GM23338 (cell line): ENCODE measurements around the gene MACF1. TPM values are rescaled to one million over a fixed set of nuclear protein-coding genes. Genes with fewer than 3 reads are reported as not detected.

Experiments
- ATAC-seq: fragments of 200-7000 bp; cut with Tn5 transposase; 3 replicates; pipeline ENCODE4 v1.9.1; 2020
- DNase-seq: peaks from one replicate; pipeline ENCODE4 v3.0.0-alpha.2; 2015; ENCODE audit warnings: low spot score
- H2AFZ ChIP-seq: fragments of 200-600 bp; sonication (generic); 2 replicates; pipeline ENCODE4 v1.8.0; 2016; ENCODE audit warnings: antibody characterized with exemption, mild to moderate bottlenecking, moderate library complexity
- H3F3A ChIP-seq: fragments of 200-600 bp; sonication (generic); replicated peaks from 2 replicates; pipeline ENCODE4 v1.8.0; 2017; ENCODE audit warnings: antibody characterized with exemption, mixed run types, low read depth
- H3K27ac ChIP-seq: fragments of 200-600 bp; sonication (generic); 2 replicates; pipeline ENCODE4 v1.6.1; 2016; ENCODE audit warnings: low read depth
- H3K27me3 ChIP-seq: fragments of 200-600 bp; sonication (generic); 2 replicates; pipeline ENCODE4 v1.8.0; 2016; ENCODE audit warnings: mild to moderate bottlenecking, mixed run types, moderate library complexity; ENCODE audit not compliant: insufficient read depth
- H3K36me3 ChIP-seq: fragments of 200-600 bp; sonication (generic); 2 replicates; pipeline ENCODE4 v1.8.0; 2016; ENCODE audit warnings: mild to moderate bottlenecking; ENCODE audit not compliant: insufficient read depth
- H3K4me1 ChIP-seq: fragments of 200-600 bp; sonication (generic); 2 replicates; pipeline ENCODE4 v1.8.0; 2016; ENCODE audit warnings: mild to moderate bottlenecking, moderate library complexity; ENCODE audit not compliant: insufficient read depth
- H3K4me2 ChIP-seq: fragments of 200-600 bp; sonication (generic); 2 replicates; pipeline ENCODE4 v1.7.1; 2017; ENCODE audit warnings: mixed run types
- H3K4me3 ChIP-seq: fragments of 200-600 bp; sonication (generic); 2 replicates; pipeline ENCODE4 v1.6.1; 2016; ENCODE audit warnings: mixed run types
- H3K79me2 ChIP-seq: fragments of 200-600 bp; sonication (generic); replicated peaks from 2 replicates; pipeline ENCODE4 v1.8.0; 2017; ENCODE audit warnings: mild to moderate bottlenecking; ENCODE audit not compliant: insufficient read depth
- H3K9me2 ChIP-seq: fragments of 200-600 bp; sonication (generic); 2 replicates; pipeline ENCODE4 v1.8.0; 2017; ENCODE audit not compliant: insufficient read depth
- H4K20me1 ChIP-seq: fragments of 200-600 bp; sonication (generic); replicated peaks from 2 replicates; pipeline ENCODE4 v1.8.0; 2017; ENCODE audit warnings: mild to moderate bottlenecking; ENCODE audit not compliant: insufficient read depth
- H3K27ac Mint-ChIP-seq: 2 replicates; pipeline ENCODE4 v1.8.0; 2020; ENCODE audit warnings: inconsistent platforms, mild to moderate bottlenecking, moderate library complexity, mixed read lengths
- H3K27me3 Mint-ChIP-seq: 3 replicates; pipeline ENCODE4 v1.8.0; 2022; ENCODE audit warnings: low read depth, mild to moderate bottlenecking, moderate library complexity, mixed read lengths, inconsistent platforms; ENCODE audit not compliant: insufficient read depth, poor library complexity
- H3K36me3 Mint-ChIP-seq: 3 replicates; pipeline ENCODE4 v1.8.0; 2021; ENCODE audit warnings: low read depth, mild to moderate bottlenecking, inconsistent platforms, moderate library complexity, mixed read lengths
- H3K4me1 Mint-ChIP-seq: 3 replicates; pipeline ENCODE4 v1.8.0; 2020; ENCODE audit warnings: mild to moderate bottlenecking, inconsistent platforms, mixed read lengths
- H3K4me3 Mint-ChIP-seq: 3 replicates; pipeline ENCODE4 v1.8.0; 2021; ENCODE audit warnings: moderate library complexity, mild to moderate bottlenecking, inconsistent platforms, mixed read lengths
- H3K9me3 Mint-ChIP-seq: 3 replicates; pipeline ENCODE4 v1.8.0; 2020; ENCODE audit warnings: moderate library complexity, mild to moderate bottlenecking, inconsistent platforms, mixed read lengths
- CREB1 ChIP-seq: fragments of 250-450 bp; sonication (Bioruptor Pico); IDR thresholded peaks from 2 replicates; pipeline ENCODE4 v1.5.0; 2020; ENCODE audit warnings: low read depth, mild to moderate bottlenecking, moderate library complexity
- EZH2 ChIP-seq: fragments of 200-600 bp; sonication (generic); IDR thresholded peaks from one replicate; pipeline ENCODE4 v1.8.0; 2017; ENCODE audit warnings: antibody characterized with exemption, mild to moderate bottlenecking, low read depth; ENCODE audit not compliant: unreplicated experiment
- JUNB ChIP-seq: IDR thresholded peaks from one replicate; pipeline ENCODE4 v1.6.1; 2016; ENCODE audit warnings: antibody characterized with exemption; ENCODE audit not compliant: unreplicated experiment
- POLR2AphosphoS5 ChIP-seq: IDR thresholded peaks from 2 replicates; pipeline ENCODE4 v1.6.1; 2016; ENCODE audit warnings: antibody characterized with exemption, low read depth
- STAT1 ChIP-seq: IDR thresholded peaks from one replicate; pipeline ENCODE4 v1.6.1; 2016; ENCODE audit warnings: antibody characterized with exemption; ENCODE audit not compliant: unreplicated experiment
- ZNF331 ChIP-seq: fragments of 250-450 bp; sonication (Bioruptor Pico); IDR thresholded peaks from 2 replicates; pipeline ENCODE4 v1.5.0; 2020; ENCODE audit warnings: low read depth, mild to moderate bottlenecking, moderate library complexity
- polyA plus RNA-seq: library from polyadenylated mRNA; unstranded; fragments of >200 nt; fragmentation: Nextera tagmentation; extraction: Ambion mirVana; gene quantifications from 2 replicates; pipeline ENCODE4 v1.2.1, GENCODE V29; 2016
- total RNA-seq: library from RNA; depleted of rRNA; stranded (reverse); fragments of >200 nt; shearing (Covaris generic); gene quantifications from 2 replicates; pipeline ENCODE4 v1.2.3, GENCODE V29; 2014
- TF ChIP-seq, protein P1 (sequence below): IDR thresholded peaks from one replicate; pipeline ENCODE4 v1.6.1; 2018; ENCODE audit warnings: antibody characterized with exemption; ENCODE audit not compliant: unreplicated experiment
- TF ChIP-seq, protein P2 (sequence below), 2 experiments: fragments of 200-600 bp in 1 of 2; sonication (generic) in 1 of 2; conservative IDR thresholded peaks; 2 replicates each; pipeline versions ENCODE4 v1.5.1 to v1.6.1; 2016 to 2017; ENCODE audit warnings: antibody characterized with exemption in 2 of 2, low read depth in 2 of 2, mild to moderate bottlenecking in 2 of 2, moderate library complexity in 1 of 2

The MACF1 gene
- total and polyA plus RNA-seq, 2 experiments from 2014 or later = 104 to 399 TPM

DNA sequence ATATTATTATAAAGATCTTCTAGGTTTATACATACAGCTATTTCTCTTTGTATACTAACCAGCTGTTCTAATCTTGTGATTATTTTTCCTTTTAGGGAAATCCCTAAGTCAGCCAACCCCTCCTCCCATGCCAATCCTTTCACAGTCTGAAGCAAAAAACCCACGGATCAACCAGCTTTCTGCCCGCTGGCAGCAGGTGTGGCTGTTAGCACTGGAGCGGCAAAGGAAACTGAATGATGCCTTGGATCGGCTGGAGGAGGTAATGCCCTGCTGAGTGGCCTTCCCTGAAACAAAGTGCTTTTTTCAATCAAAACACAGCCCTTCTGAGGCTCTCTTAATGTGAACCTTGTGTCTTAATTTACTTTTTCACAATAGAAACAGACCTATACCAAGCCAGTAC, 254.5 kb downstream of the MACF1 start:
- H3K4me3 ChIP-seq = no peak overlapping the region
- no peak overlapping the region for H2AFZ ChIP-seq
- peaks cover 40% of the 10 kb centered on the region for H4K20me1 ChIP-seq
- ATAC-seq (no peak), DNase-seq (no peak)
- H3K4me2 ChIP-seq = no peak overlapping the region
- Mint-ChIP-seq H3K9me3 (no peaks in the 10 kb centered on the region), H3K27me3 (peaks cover 6% of the 10 kb centered on the region), H3K4me1 (no peaks in the 10 kb centered on the region), H3K27ac (no peak overlapping the region), H3K36me3 (peaks cover 100% of the 10 kb centered on the region), H3K4me3 (no peak overlapping the region)
- H3K36me3 ChIP-seq = peaks cover 93% of the 10 kb centered on the region
- H3K27ac ChIP-seq = no peak overlapping the region
- H3F3A ChIP-seq = peaks cover 22% of the 10 kb centered on the region; the same call in 1 of the 2 replicates
- no peaks in the 10 kb centered on the region for H3K9me2 ChIP-seq
- TF ChIP-seq STAT1 (no peak), ZNF331 (no peak)
- no peaks in the 10 kb centered on the region for H3K4me1 ChIP-seq
- H3K79me2 ChIP-seq = no peaks in the 10 kb centered on the region
- no peaks in the 10 kb centered on the region for H3K27me3 ChIP-seq

DNA sequence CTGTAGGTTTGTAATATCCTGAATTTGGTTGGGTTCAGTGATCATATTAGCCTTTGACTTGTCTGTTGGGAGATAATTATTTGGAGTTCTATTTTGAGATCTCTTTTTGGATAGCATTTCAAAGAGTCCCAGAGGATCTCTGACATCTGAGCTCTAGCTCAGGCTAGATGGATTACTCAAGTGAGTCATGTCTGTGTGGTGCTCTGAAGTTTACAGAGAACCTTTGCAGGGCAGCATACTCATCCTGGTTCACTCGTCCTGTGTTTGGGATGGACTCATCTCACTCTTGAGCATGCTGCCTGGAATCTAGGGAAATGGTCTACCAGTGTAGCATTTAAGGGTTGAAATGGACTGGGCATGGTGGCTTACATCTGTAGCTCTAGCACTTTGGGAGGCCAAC, 257.6 kb downstream of the MACF1 start:
- peaks cover 38% of the 10 kb centered on the region for H4K20me1 ChIP-seq
- H3K4me2 ChIP-seq = no peak overlapping the region
- peaks cover 23% of the 10 kb centered on the region; the same call in 1 of the 2 replicates for H3F3A ChIP-seq
- H3K27me3 ChIP-seq = no peaks in the 10 kb centered on the region
- Mint-ChIP-seq H3K4me1 (no peaks in the 10 kb centered on the region), H3K9me3 (no peaks in the 10 kb centered on the region), H3K36me3 (peaks cover 97% of the 10 kb centered on the region), H3K27ac (no peak overlapping the region), H3K4me3 (no peak overlapping the region), H3K27me3 (peaks cover 8% of the 10 kb centered on the region)
- H3K27ac ChIP-seq = no peak overlapping the region
- no peak overlapping the region for H2AFZ ChIP-seq
- no peaks in the 10 kb centered on the region for H3K4me1 ChIP-seq
- ATAC-seq (no peak), DNase-seq (no peak)
- no peaks in the 10 kb centered on the region for H3K9me2 ChIP-seq
- H3K4me3 ChIP-seq = no peak overlapping the region
- peaks cover 87% of the 10 kb centered on the region for H3K36me3 ChIP-seq
- TF ChIP-seq, protein P1, sequence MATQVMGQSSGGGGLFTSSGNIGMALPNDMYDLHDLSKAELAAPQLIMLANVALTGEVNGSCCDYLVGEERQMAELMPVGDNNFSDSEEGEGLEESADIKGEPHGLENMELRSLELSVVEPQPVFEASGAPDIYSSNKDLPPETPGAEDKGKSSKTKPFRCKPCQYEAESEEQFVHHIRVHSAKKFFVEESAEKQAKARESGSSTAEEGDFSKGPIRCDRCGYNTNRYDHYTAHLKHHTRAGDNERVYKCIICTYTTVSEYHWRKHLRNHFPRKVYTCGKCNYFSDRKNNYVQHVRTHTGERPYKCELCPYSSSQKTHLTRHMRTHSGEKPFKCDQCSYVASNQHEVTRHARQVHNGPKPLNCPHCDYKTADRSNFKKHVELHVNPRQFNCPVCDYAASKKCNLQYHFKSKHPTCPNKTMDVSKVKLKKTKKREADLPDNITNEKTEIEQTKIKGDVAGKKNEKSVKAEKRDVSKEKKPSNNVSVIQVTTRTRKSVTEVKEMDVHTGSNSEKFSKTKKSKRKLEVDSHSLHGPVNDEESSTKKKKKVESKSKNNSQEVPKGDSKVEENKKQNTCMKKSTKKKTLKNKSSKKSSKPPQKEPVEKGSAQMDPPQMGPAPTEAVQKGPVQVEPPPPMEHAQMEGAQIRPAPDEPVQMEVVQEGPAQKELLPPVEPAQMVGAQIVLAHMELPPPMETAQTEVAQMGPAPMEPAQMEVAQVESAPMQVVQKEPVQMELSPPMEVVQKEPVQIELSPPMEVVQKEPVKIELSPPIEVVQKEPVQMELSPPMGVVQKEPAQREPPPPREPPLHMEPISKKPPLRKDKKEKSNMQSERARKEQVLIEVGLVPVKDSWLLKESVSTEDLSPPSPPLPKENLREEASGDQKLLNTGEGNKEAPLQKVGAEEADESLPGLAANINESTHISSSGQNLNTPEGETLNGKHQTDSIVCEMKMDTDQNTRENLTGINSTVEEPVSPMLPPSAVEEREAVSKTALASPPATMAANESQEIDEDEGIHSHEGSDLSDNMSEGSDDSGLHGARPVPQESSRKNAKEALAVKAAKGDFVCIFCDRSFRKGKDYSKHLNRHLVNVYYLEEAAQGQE = no peak
- no peak for TF ChIP-seq CREB1 (CRISPR knock-in tag)
- no peak for TF ChIP-seq JUNB
- TF ChIP-seq EZH2 = no peak
- TF ChIP-seq, protein P2, sequence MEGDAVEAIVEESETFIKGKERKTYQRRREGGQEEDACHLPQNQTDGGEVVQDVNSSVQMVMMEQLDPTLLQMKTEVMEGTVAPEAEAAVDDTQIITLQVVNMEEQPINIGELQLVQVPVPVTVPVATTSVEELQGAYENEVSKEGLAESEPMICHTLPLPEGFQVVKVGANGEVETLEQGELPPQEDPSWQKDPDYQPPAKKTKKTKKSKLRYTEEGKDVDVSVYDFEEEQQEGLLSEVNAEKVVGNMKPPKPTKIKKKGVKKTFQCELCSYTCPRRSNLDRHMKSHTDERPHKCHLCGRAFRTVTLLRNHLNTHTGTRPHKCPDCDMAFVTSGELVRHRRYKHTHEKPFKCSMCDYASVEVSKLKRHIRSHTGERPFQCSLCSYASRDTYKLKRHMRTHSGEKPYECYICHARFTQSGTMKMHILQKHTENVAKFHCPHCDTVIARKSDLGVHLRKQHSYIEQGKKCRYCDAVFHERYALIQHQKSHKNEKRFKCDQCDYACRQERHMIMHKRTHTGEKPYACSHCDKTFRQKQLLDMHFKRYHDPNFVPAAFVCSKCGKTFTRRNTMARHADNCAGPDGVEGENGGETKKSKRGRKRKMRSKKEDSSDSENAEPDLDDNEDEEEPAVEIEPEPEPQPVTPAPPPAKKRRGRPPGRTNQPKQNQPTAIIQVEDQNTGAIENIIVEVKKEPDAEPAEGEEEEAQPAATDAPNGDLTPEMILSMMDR (conservative IDR thresholded peaks at IDR 0.05; ENCODE audit: low read depth in 2 of 2) = no peak
- TF ChIP-seq POLR2AphosphoS5 = no peak
- H3K79me2 ChIP-seq = no peaks in the 10 kb centered on the region
